ENCODE measurements around the gene HIBADH.

Gene HIBADH

GRCh38 chr7:27553273-27553672 lies 109.4 kb downstream of the HIBADH start:
- no peak for DNase-seq (ENCODE audit: low read depth in 2 of 2, low spot score in 1 of 2)

GRCh38 chr7:27551803-27552400 lies 110.8 kb downstream of the HIBADH start:
- no peak for DNase-seq (ENCODE audit: low read depth in 2 of 2, low spot score in 1 of 2)

- no peak for DNase-seq (ENCODE audit: low read depth in 2 of 2, low spot score in 1 of 2)
Measured at GRCh38 chr7:27549606-27550005, 113.1 kb downstream of the HIBADH start.

GRCh38 chr7:27548304-27548703 lies 114.4 kb downstream of the HIBADH start:
- DNase-seq (ENCODE audit: low read depth in 2 of 2, low spot score in 1 of 2) = no peak

- no peak for DNase-seq (ENCODE audit: low read depth in 2 of 2, low spot score in 1 of 2)
Measured at GRCh38 chr7:27547401-27547800, 115.3 kb downstream of the HIBADH start.

GRCh38 chr7:27546610-27547009 lies 116.1 kb downstream of the HIBADH start:
- no peak for DNase-seq (ENCODE audit: low read depth in 2 of 2, low spot score in 1 of 2)

GRCh38 chr7:27535795-27536194 lies 126.9 kb downstream of the HIBADH start:
- no peak for DNase-seq (ENCODE audit: low read depth in 2 of 2, low spot score in 1 of 2)

- DNase-seq (ENCODE audit: low read depth in 2 of 2, low spot score in 1 of 2) = no peak
Measured at GRCh38 chr7:27533652-27534081, 129.0 kb downstream of the HIBADH start.

- no peak for DNase-seq (ENCODE audit: low read depth in 2 of 2, low spot score in 1 of 2)
Measured at GRCh38 chr7:27532314-27532713, 130.4 kb downstream of the HIBADH start.

- no peak for DNase-seq (ENCODE audit: low read depth in 2 of 2, low spot score in 1 of 2)
Measured at GRCh38 chr7:27527348-27527714, 135.4 kb downstream of the HIBADH start.

- no peak for DNase-seq (ENCODE audit: low read depth in 2 of 2, low spot score in 1 of 2)
Measured at GRCh38 chr7:27526611-27527347, 135.9 kb downstream of the HIBADH start.

- no peak for DNase-seq (ENCODE audit: low read depth in 2 of 2, low spot score in 1 of 2)
Measured at GRCh38 chr7:27526131-27526530, 136.6 kb downstream of the HIBADH start.

GRCh38 chr7:27523321-27523720 lies 139.4 kb downstream of the HIBADH start:
- no peak for DNase-seq (ENCODE audit: low read depth in 2 of 2, low spot score in 1 of 2)

- DNase-seq (ENCODE audit: low read depth in 2 of 2, low spot score in 1 of 2) = no peak
Measured at GRCh38 chr7:27522566-27522965, 140.1 kb downstream of the HIBADH start.

GRCh38 chr7:27520815-27521790 lies 141.6 kb downstream of the HIBADH start:
- no peak for DNase-seq (ENCODE audit: low read depth in 2 of 2, low spot score in 1 of 2)

GRCh38 chr7:27519793-27520469 lies 142.8 kb downstream of the HIBADH start:
- DNase-seq (ENCODE audit: low read depth in 2 of 2, low spot score in 1 of 2) = no peak

- DNase-seq (ENCODE audit: low read depth in 2 of 2, low spot score in 1 of 2) = no peak
Measured at GRCh38 chr7:27518561-27519350, 143.9 kb downstream of the HIBADH start.

- DNase-seq (ENCODE audit: low read depth in 2 of 2, low spot score in 1 of 2) = no peak
Measured at GRCh38 chr7:27516421-27516820, 146.3 kb downstream of the HIBADH start.

GRCh38 chr7:27515933-27516332 lies 146.8 kb downstream of the HIBADH start:
- no peak for DNase-seq (ENCODE audit: low read depth in 2 of 2, low spot score in 1 of 2)

GRCh38 chr7:27514861-27515260 lies 147.8 kb downstream of the HIBADH start:
- DNase-seq (ENCODE audit: low read depth in 2 of 2, low spot score in 1 of 2) = no peak
